ENCODE results near the gene SGIP1.

Gene SGIP1

GRCh38 chr1:66757722-66758240, 223.8 kb downstream of the SGIP1 start:
- no peak overlapping the region for H3K4me3 ChIP-seq (ENCODE audit: low read length)
- H3K27me3 ChIP-seq (ENCODE audit: control insufficient read depth, low read length), result no peaks in the 10 kb centered on the region
- peaks cover 18% of the 10 kb centered on the region for H3K4me1 ChIP-seq (ENCODE audit: control insufficient read depth, low read length)
- TF ChIP-seq EZH2phosphoT487 (IDR thresholded peaks at IDR 0.05; ENCODE audit: borderline replicate concordance, low read length), result no peak
- TF ChIP-seq CTCF (IDR thresholded peaks at IDR 0.05; ENCODE audit: low read depth, low read length, poor library complexity, severe bottlenecking), result no peak
- H3F3A ChIP-seq (ENCODE audit: control insufficient read depth, insufficient read depth), result peaks cover 5% of the 10 kb centered on the region
- no peaks in the 10 kb centered on the region for H3K36me3 ChIP-seq (ENCODE audit: control insufficient read depth, low read length)
- no peaks in the 10 kb centered on the region for H3K79me2 ChIP-seq (ENCODE audit: control insufficient read depth, low read length)
- H3K9me2 ChIP-seq (replicated peaks; ENCODE audit: control insufficient read depth, low read length), result no peaks in the 10 kb centered on the region
- H4K20me1 ChIP-seq (ENCODE audit: control insufficient read depth, insufficient read depth, low read depth, low read length), result no peaks in the 10 kb centered on the region
- H3K9me3 ChIP-seq (ENCODE audit: control insufficient read depth, insufficient read depth, low read length), result no peaks in the 10 kb centered on the region
- peak overlapping the region; percentile 33 for H3K4me2 ChIP-seq (ENCODE audit: low read length)
- peak overlapping the region; percentile 36 for H3K27ac ChIP-seq (ENCODE audit: low read depth, low read length)

GRCh38 chr1:66758241-66758755, 224.3 kb downstream of the SGIP1 start:
- peak overlapping the region; percentile 36; the same call in 1 of the 2 replicates for H3K27ac ChIP-seq (ENCODE audit: low read depth, low read length)
- no peaks in the 10 kb centered on the region for H3K79me2 ChIP-seq (ENCODE audit: control insufficient read depth, low read length)
- H3K4me3 ChIP-seq (ENCODE audit: low read length), result no peak overlapping the region; the same call in 1 of the 2 replicates
- no peaks in the 10 kb centered on the region for H3K36me3 ChIP-seq (ENCODE audit: control insufficient read depth, low read length)
- peaks cover 5% of the 10 kb centered on the region for H3F3A ChIP-seq (ENCODE audit: control insufficient read depth, insufficient read depth)
- H3K27me3 ChIP-seq (ENCODE audit: control insufficient read depth, low read length), result no peaks in the 10 kb centered on the region
- H4K20me1 ChIP-seq (ENCODE audit: control insufficient read depth, insufficient read depth, low read depth, low read length), result no peaks in the 10 kb centered on the region
- no peaks in the 10 kb centered on the region for H3K9me3 ChIP-seq (ENCODE audit: control insufficient read depth, insufficient read depth, low read length)
- peak overlapping the region; percentile 33 for H3K4me2 ChIP-seq (ENCODE audit: low read length)
- no peaks in the 10 kb centered on the region for H3K9me2 ChIP-seq (replicated peaks; ENCODE audit: control insufficient read depth, low read length)
- TF ChIP-seq CTCF (IDR thresholded peaks at IDR 0.05; ENCODE audit: low read depth, low read length, poor library complexity, severe bottlenecking) (no peak), EZH2phosphoT487 (IDR thresholded peaks at IDR 0.05; ENCODE audit: borderline replicate concordance, low read length) (no peak)
- H3K4me1 ChIP-seq (ENCODE audit: control insufficient read depth, low read length), result peaks cover 18% of the 10 kb centered on the region

- no peaks in the 10 kb centered on the region for H3K9me3 ChIP-seq (ENCODE audit: control insufficient read depth, insufficient read depth, low read length)
- H3K4me3 ChIP-seq (ENCODE audit: low read length), result no peak overlapping the region
- H3K36me3 ChIP-seq (ENCODE audit: control insufficient read depth, low read length), result no peaks in the 10 kb centered on the region
- H3K27me3 ChIP-seq (ENCODE audit: control insufficient read depth, low read length), result no peaks in the 10 kb centered on the region; the same call in 1 of the 2 replicates
- no peak overlapping the region for H3K4me2 ChIP-seq (ENCODE audit: low read length)
- H3K27ac ChIP-seq (ENCODE audit: low read depth, low read length), result no peak overlapping the region
- peaks cover 21% of the 10 kb centered on the region for H3K4me1 ChIP-seq (ENCODE audit: control insufficient read depth, low read length)
- H3K79me2 ChIP-seq (ENCODE audit: control insufficient read depth, low read length), result no peaks in the 10 kb centered on the region
- H4K20me1 ChIP-seq (ENCODE audit: control insufficient read depth, insufficient read depth, low read depth, low read length), result no peaks in the 10 kb centered on the region
- H3K9me2 ChIP-seq (replicated peaks; ENCODE audit: control insufficient read depth, low read length), result no peaks in the 10 kb centered on the region
- H3F3A ChIP-seq (ENCODE audit: control insufficient read depth, insufficient read depth), result peaks cover 5% of the 10 kb centered on the region
- no peak for TF ChIP-seq EZH2phosphoT487 (IDR thresholded peaks at IDR 0.05; ENCODE audit: borderline replicate concordance, low read length)
- no peak for TF ChIP-seq CTCF (IDR thresholded peaks at IDR 0.05; ENCODE audit: low read depth, low read length, poor library complexity, severe bottlenecking)
Measured at GRCh38 chr1:66760506-66760905, 226.6 kb downstream of the SGIP1 start.

All from DOHH2 (cell line).